GM12873 (cell line): ENCODE results near the gene ATE1.

Source experiments
- CTCF ChIP-seq: IDR thresholded peaks from 2 replicates; pipeline ENCODE4 v1.5.1; 2012; ENCODE audit warnings: low read depth, mild to moderate bottlenecking, moderate library complexity, low read length, control low read depth; ENCODE audit not compliant: insufficient read depth; ENCODE audit errors: missing control alignments

Gene ATE1

GRCh38 chr10:121788115-121788514 is 139.7 kb downstream of the ATE1 start:
- no peak for TF ChIP-seq CTCF

GRCh38 chr10:121787169-121787568 is 140.7 kb downstream of the ATE1 start:
- no peak for TF ChIP-seq CTCF

- no peak for TF ChIP-seq CTCF
These were observed 144.0 kb downstream of the ATE1 start for GRCh38 chr10:121783782-121784372.

GRCh38 chr10:121781101-121781500 is 146.7 kb downstream of the ATE1 start:
- TF ChIP-seq CTCF: no peak

GRCh38 chr10:121774813-121775212 is 153.0 kb downstream of the ATE1 start:
- TF ChIP-seq CTCF: no peak

- TF ChIP-seq CTCF: no peak
These were observed 153.4 kb downstream of the ATE1 start for GRCh38 chr10:121774404-121774803.

- no peak for TF ChIP-seq CTCF
These were observed 154.9 kb downstream of the ATE1 start for GRCh38 chr10:121772884-121773283.
